SH-SY5Y (cell line): ENCODE measurements around the gene TECR.

Experiments
- GATA2 ChIP-seq: IDR thresholded peaks from 2 replicates; pipeline ENCODE4 v1.6.1; 2011; ENCODE audit warnings: mild to moderate bottlenecking, low read depth, low read length
- GATA3 ChIP-seq: IDR thresholded peaks from 2 replicates; pipeline ENCODE4 v1.6.1; 2011; ENCODE audit warnings: low read depth, mild to moderate bottlenecking, low read length, moderate library complexity

DNA sequence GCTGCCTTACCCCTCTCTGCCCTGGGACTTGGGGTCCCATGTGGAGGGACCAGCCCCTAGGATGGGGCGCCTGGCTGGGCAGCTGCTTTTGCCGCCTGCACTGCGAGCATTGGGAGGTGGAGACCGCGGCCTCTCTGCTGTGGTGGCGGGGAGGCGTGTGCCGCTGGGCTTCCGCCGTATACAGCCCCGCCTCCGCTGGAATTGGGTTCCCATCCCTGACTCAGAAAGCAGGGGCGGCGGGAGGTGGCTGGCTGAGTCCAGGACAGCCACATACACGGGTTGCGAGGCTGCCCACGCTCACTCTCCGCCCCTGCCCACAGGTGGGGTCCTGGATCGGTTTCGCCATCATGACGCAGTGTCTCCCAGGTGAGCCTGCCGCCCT, 35.9 kb downstream of the TECR start:
- TF ChIP-seq GATA2 (no peak), GATA3 (no peak)
